ENCODE measurements around the gene SNRNP200.

DNA sequence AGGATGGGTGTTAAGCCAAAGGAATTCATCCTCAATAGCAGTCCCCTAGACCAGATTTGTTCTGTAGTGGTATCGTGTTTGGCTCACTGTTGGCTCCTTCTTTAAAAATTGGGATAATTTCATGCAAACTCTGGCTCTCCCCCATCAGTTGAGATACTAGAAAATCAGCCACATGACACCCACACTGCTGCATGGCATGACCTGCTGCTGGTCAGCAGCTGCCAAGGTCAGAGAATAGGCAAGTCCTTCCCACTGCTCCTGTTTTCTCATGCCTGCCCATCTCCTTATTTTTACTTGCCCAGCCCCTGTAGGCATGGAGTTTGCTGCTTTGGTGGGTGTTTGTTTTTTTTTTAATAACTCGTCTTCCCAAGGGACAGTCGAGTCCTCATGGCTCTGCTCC, 1.0 kb upstream of the SNRNP200 start:
- TF ChIP-seq, protein P1, sequence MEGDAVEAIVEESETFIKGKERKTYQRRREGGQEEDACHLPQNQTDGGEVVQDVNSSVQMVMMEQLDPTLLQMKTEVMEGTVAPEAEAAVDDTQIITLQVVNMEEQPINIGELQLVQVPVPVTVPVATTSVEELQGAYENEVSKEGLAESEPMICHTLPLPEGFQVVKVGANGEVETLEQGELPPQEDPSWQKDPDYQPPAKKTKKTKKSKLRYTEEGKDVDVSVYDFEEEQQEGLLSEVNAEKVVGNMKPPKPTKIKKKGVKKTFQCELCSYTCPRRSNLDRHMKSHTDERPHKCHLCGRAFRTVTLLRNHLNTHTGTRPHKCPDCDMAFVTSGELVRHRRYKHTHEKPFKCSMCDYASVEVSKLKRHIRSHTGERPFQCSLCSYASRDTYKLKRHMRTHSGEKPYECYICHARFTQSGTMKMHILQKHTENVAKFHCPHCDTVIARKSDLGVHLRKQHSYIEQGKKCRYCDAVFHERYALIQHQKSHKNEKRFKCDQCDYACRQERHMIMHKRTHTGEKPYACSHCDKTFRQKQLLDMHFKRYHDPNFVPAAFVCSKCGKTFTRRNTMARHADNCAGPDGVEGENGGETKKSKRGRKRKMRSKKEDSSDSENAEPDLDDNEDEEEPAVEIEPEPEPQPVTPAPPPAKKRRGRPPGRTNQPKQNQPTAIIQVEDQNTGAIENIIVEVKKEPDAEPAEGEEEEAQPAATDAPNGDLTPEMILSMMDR (IDR thresholded peaks at IDR 0.05): no peak
- no peak for TF ChIP-seq POLR2A (IDR thresholded peaks at IDR 0.05)
